Measurements from ENCODE around the gene GOLGA8B.

- TF ChIP-seq CTCF (IDR thresholded peaks at IDR 0.05), result no peak
- no peak for TF ChIP-seq POLR2A (IDR thresholded peaks at IDR 0.05)
- TF ChIP-seq POLR2AphosphoS5 (IDR thresholded peaks at IDR 0.05), result no peak
These were observed 38.2 kb upstream of the GOLGA8B start for GRCh38 chr15:34621675-34622074.

Measured in suprapubic skin (tissue), 4 donors.